ENCODE results near the gene TSPAN6.

Gene TSPAN6, protein sequence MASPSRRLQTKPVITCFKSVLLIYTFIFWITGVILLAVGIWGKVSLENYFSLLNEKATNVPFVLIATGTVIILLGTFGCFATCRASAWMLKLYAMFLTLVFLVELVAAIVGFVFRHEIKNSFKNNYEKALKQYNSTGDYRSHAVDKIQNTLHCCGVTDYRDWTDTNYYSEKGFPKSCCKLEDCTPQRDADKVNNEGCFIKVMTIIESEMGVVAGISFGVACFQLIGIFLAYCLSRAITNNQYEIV

DNA sequence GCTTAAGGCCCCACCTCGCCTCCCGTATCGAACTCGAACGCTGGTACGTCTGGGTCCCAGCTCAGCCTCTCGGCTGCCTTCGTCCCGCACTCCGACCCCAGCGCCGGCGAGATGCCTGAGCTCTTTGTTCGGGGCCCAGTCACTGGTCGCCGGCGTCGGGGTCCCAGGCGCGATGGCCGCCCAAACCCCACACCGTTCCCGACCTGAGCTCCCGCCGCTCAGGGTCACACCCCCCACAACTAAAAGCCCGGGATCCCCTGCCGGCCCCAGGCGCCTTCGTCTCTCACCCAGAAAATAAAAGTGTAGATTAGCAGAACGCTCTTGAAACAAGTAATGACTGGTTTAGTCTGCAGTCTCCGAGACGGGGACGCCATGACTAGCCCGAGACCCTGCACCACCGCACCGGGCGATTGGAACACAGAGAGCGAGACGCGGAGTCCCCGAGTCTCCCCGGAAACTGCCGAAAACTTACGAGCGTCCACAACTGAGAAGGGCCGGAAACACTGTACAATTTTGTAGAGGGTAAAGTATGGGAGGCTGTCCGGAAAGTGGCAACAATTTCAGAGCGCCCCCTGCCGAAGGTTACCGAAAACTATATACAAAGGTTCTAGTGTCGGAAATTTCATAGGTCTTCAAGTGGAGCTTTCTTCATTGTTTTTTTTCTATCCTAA lies at the start of gene TSPAN6:
TSS of gene TSPAN6 (minus strand) at position 486 of the 671 bp plus-strand sequence. CDS start at position 374, 112 bp downstream.
- DNase-seq = peak; percentile 68

DNA sequence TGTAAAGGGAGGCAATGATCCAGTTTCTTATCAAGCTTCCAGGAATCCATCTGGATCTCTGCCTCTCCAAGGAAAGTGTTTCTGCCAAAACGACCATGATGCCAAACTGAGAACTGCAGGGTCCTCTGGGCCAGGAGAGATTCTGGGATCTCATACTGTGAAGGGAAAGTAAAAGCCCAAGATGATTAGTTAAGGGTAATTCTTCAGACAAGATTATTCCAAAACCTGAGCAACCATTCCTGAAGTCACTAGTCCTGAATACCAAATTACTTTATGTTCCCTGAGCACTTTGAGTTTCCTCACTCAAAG lies 49.3 kb upstream of the TSPAN6 start:
- no peak for DNase-seq

DNA sequence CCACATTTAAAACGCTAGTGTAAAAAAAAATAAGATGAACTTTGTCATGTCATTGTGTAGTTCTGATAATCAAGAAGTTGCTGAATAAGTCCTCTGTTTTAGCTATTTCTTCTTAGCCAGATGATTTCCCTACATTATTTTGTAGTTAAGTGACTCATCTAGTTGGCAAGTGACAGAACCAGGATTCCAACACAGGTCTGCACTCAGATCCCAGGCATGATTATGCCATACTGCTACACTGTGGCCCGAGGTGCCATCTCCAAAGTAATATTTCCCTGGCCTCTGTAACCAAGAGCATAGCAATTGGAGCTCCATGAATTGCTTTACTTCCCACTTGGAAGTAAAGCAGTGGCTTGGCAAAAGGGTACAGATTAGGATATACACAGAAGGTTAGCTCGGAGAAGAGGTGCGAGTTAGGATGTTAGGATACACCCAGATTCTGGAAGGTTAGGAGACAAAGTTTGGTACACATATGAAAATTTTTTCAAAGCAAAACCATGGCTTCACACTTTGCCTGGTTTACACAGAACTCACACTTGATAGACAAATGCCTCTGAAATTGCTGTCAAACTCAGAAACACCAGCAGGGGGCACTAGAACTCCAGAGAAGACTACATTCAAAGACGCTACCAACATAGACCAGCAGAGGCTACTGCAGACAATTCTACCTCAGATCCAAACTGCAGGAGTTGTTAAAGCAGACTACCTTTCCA lies 48.8 kb upstream of the TSPAN6 start:
- peak; percentile 52 for DNase-seq

DNA sequence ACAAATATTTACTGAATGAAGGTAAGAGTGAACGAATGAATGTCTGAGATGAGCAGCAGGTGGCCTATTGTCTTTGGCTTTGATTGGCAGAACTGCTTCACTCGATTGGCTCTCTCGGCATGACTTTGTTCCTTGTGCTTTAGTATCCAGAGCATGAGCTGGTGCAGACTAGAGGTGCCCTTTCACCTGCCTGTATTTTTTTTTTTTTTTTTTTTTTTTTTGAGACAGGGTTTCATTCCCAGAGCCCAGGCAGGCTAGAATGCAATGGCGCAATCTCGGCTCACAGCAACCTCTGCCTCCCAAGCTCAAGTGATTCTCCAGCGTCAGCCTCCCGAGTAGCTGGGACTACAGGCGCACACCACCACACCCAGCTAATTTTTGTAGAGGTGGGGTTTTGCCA lies 46.3 kb upstream of the TSPAN6 start:
- no peak for DNase-seq

DNA sequence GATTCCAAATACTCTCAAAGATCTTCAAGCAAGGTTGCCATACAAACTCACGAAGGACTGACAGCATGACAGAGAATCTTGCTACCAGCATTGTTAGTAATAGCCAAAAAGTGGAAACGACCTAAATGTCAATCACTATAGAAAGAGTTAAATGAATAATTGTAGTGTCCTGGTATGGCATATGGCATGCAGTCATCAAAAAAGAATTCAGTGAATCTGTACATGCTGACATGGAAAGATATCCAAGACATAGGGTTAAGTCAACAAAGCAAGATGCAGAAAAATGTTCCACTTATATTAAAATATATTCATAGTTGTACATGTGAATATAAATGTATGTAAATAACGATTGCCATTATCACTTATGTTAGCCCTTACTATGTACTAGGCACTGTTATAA lies 45.0 kb upstream of the TSPAN6 start:
- no peak for DNase-seq

DNA sequence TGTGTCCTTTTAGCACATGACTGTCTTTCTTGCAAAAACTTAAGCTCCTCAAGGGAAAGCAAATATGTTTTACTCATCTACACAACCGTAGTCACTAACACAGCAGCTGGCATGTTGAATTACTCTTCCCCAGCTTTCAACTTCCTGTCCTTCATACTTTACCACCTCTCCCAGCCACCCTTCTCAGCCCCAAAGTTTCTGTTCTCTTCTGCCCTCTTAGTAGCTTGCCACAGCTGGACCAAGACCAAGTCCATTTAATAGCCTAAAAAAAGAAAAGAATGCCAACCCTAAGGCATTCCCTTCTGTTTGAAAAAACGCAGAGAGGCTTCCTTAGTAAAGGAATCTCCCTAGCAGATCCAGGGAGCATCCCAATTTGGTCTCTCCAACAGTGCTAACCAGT lies 44.1 kb upstream of the TSPAN6 start:
- no peak for DNase-seq

DNA sequence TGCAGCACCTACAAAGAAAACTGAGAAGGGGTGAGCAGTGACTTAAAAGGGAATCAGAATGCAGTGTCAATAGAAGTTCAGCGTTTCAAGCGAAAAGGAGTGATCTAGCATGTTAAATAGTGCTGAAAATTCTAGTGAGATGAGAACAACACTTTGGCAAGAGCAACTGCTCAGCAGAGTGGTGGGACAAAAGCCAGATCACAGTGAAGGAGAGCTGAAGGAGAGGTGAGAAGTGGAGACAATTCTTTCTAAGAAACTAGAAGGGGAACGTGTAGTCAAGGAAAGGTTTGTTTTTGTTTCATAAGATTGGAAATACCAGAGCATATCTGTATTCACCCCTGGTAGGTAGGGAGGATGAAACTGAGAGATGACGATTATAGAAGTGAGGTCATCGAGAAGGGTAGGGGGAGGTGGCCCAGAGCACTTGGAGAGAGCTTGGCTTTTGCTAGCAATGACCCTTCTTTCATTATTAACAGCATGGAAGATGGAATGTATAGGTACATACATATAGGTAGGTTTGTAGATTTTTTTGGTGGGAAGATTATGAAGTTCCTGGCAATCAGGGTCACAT lies 41.1 kb upstream of the TSPAN6 start:
- no peak for DNase-seq

DNA sequence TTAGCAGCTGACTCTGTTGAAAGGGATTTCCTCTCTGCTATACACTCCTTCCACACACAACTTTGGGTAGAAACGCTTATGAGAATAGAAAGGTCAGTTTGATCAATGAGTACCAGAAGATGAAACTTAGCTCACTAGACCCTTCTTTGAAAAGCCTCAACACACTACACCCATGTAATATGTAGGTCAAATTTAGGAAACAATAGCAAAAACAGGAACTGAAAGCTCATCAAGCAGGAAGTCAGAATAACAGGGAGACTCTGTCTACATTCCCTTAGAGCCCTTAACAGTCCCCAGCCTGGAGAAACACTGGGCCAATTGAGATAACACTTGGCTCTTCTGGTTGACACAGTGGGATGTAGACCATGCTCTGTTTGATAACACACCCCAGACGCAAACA lies 38.1 kb upstream of the TSPAN6 start:
- DNase-seq = no peak

DNA sequence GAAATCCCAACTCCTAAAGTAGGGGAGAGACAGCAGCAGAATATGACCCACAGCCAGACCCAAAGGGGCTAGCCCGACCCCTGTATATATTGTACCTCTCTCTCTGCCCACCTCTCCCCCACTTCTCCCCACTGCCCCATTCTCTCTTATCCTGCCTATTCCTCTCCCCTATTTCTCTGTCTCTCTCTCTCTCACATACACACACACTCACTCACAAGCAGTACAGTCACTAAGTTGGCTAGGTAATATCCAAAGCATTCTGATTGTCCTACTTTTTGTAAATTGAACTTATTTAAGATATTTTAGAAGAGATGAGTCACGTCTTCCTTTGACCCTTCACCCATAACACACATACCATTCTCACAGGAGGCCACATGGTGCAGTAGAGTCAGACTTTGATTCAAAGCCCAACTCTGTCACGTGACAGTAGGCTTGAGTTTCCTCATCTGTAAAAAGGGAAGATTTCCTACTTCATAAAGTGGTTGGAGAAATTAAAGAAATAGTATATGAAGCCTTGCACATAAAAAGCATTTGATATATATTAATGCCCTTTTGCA lies 36.9 kb upstream of the TSPAN6 start:
- no peak for DNase-seq

DNA sequence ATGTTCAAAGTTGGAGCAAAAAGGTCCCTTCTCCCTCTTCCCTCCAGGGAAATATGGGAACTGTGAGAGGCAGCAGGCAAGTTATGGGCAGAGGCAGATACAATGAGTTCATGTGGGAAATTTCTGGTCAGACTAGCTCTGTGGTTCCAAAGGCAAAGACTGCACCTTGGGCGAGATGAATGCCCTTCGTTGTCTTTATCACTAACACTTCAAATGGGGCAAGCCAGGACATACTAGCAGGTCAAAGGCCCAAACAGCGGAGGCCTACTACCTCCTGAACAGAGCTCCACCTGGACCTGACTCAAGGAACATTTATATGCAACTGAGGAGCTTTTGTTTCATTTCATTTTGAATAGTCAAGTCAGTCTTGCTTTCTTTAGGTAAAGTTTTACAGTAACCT lies 36.4 kb upstream of the TSPAN6 start:
- DNase-seq = no peak

DNA sequence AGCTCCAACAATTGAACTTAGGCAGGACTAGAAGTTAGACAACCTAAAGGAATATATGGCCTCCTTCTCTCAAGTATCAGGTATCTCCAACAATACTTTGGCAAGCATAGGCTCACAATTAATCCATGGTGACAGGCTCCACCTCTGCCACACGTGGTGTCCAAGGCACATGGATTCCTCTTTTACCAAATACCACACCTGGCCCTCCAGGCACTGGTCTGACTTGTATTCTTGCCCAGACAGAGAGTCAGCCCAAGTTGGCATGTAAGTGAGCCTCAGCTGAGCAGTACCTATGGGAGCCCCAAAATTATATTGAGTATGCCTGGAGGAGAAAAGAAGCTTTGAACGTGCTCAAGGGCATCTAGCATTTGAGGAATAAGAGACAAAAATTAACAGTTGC lies 27.0 kb upstream of the TSPAN6 start:
- no peak for DNase-seq

DNA sequence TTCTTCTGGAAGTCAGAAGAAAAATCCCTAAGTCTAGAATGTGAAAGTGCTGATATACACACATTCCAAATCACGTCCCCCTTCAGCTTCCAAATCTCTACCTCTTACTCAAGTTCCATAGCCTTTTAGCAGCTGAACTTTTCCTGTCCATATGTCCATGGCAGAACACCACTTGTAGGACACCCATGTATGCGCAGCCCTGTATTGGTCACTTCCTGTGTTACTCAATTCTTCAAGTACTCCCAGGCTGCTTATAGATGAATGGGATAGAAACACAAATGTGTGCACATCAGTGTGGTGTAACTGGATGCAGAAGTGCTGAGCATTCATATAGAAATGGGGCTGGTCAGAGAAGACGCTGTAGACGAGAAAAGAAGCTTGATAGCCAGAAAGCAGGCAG lies 26.2 kb upstream of the TSPAN6 start:
- no peak for DNase-seq

DNA sequence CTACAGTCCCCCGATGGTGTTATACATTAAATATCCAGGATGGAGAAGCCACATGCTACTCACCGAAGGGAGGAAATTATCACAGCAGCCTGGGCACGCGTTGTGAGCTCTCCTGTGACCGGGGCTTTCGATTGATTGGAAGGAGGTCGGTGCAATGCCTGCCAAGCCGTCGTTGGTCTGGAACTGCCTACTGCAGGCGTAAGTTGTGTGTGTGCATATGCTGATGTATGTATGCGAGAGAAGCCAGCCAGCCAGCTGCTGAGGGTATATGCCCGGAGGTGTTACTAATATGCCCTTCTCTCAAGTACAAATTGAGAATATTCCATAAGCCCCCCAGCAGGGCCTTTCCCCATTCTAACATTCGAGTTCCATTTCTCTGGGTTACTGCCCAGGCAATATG lies 25.6 kb upstream of the TSPAN6 start:
- DNase-seq = no peak

DNA sequence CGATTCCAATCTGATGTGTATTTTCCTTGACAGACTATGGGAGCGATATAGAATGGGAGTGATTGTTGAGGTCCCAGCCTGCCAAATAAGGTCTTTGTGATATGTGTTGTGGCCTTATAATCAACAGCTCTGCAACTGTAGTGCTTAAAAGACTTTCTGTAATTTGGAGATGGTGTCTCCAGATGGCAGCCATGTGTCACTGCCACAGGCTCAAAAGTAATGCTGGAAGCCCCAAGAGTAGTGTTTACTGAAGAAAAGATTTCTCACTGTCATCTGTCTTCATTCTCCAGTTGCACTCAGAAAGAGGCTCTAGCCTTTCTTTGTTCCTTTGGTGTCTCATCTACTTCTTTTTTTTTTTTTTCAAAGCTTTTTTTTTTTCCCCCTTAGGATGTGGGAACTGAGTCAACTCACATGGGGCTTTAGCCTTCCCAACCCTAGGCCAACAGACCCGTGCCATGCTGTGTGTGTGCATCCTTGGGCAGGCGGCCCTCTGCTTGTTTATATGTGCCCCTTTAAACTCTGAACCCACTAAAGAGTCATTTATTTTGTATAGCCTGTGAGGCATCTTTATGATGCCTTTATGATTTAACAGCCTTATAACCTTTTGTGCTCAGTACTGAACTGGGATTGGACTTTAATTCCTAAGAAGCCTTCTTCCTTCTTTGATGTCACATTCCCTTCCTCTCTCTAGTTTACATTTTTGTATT lies 23.0 kb upstream of the TSPAN6 start:
- DNase-seq = no peak

DNA sequence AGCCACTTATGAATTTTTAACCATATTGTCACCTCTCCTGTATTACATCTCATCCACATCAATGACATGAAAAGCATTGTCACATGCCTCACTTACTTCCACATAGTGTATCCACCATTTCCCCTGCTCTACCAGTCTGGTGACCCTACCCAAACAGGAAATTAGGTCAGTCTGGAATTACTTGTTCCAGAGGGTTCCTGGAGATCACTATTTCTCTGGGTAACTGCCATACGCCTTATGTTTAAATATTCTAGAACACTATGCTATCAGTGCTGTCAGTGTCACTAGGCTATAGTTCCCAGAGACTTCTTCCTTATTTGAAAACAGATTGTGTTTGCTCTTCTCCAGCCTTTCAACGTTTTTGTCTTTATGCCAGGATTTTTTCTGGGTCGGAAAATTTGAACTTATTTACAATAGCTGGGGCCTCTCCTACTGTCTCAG lies 22.4 kb upstream of the TSPAN6 start:
- no peak for DNase-seq

DNA sequence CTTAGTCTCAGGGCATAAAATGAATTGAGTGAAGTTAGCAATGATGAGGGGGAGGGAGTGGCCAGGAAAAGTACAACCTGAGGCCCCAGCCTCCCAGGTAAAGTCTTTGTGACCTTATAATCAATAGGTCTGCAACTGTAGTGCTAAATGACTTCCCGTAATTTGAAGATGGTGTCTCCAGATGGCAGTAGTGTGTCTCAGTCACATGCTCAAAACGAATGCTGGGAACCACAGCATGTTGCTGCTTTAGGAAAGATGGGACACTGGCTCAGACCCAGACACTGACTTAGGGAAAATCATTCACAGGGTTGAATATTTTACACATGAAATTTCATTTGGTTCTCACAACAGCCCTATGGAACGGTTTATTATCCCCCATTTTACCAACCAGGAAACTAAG lies 17.7 kb upstream of the TSPAN6 start:
- DNase-seq = no peak

DNA sequence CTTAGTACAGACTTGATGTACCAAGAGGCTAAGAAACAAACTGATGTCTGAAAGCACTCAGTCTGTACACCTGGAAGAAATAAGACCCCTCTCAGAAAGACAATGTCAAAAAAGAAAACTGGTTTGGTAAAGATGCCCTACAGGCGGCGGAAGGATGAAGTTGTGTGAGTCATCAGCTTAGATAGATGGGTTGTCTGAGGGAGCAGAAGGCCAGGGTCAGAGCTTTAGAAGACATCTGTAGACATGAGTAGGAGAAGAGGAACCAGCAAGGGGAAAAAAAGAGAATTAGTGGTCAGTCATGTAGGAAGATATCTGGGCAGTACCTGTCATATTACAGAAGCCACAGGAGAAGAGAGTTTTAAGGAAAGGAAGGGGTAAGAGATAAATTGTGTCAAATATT lies 15.7 kb upstream of the TSPAN6 start:
- no peak for DNase-seq

DNA sequence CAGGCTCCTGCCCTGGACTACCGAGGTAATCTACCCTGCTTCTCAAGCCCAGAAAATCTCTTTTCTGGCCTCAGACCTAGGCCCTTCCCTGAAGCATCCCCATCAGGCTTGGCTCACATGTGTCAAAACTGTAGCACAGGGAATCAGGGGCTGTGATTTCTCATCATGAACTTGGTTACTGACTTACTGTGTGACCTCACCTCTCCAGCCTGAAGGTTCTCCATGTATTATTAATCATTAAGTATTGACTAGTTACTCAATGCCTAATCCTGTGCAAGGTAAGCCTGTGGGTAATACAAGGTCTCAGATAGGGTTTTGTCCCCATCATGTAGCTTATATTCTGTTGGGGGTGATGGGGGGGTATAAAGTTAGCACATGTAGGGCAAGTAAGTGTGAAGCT lies 14.2 kb upstream of the TSPAN6 start:
- no peak for DNase-seq

DNA sequence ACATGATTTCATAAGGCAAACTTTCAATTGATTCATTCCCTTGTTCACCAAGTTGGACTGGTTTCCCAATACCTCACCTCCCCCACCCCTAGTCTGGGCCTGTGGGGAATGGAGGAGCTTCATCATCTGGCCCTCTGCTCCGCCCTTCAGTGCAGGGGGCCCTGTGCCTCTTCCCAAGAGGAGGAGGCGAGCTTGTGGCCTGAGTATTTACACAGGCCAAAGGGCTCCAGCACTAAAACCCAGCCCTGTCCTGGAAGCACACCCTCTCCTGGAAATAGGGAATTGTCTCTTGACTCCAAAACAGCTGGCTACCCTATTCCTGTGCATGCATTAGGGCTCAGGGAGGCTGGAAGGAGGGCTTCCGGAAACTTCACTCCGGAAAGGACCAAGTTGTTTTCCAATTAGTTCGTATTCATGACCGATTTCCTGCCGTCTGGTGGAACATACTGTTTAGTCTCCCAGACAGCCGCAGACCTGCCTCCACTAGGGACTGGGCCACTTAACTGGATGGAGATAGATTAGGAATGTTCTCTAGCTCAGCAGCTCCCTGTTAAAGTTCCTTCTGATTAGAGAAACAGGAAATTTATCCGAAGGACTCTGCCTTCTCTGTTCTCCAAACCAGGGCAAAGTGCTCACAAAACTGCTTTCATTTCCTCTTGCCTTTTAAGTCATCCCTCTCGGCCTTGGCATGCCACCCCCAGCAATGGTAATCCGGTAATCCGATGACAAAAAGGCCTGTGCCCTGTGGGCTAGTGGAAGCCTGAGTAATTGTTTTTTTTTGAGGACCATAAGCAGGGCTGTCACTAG lies 13.1 kb upstream of the TSPAN6 start:
- DNase-seq = no peak

DNA sequence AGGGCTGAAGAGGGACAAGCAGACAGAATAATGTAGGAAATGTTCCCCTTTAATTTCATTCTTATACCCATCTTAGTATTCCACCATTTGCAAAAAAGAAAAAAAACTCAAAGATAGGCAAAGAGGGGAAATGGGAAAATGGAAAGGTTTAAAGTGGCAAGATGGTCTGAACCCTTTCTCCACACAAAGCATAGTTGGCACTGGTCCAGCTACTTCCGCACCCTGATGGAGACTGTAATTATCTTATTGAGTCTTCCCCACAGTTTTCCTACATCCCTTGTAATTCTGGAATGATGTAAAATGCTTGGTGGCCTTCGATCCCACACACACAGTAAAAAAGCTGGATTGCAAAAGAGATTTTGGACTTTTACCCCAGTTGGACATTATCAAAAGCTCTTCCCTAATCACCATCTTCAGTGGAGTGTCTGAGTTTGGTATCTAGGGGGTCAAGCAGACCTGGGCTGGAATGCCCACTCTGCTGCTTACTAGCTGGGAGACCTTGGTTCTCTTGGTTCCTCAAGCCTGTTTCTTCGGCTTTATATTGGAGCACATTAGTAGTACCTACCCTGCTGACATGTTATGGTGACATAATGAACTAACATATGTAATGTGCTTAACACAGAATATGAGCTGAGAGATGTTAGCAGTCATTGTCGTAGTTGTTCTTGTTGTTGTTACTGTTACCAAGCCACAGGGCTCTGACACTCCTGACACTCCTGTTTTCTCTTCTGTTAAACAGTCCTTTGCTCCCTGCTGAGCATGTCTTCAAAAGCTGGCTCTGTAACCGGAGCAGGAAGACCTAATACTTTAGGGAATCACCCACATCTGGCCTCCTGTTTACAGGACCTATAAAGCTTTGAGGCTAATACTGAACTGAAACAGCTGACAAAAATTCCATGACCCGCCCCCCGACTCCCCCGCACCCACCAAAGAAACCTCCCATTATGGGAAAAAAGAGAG lies 12.1 kb upstream of the TSPAN6 start:
- no peak for DNase-seq

DNA sequence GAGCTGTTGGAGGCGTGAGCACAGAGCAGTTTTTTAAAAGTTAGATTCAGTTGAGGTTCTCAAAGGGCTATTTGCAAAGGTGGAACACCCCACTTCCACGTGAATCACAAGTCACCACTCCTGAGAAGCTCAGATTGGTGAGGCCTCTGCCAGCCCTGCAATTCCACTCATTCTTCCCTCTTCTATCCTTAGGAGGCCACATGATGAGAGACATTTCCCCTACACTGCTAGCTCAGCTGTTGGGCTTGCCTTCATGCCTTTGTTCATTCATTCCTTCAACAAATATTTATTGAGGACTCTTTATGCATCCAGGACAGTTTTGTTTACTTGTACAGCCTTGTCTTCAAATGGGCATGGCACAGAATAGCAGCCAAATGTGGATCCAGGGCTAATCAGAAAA lies 11.1 kb upstream of the TSPAN6 start:
- DNase-seq = no peak
